NCI-H460 (cell line): ENCODE results near the gene CORO2A. TPM values are rescaled to one million over a fixed set of nuclear protein-coding genes. Genes with fewer than 3 reads are reported as not detected.
"Not testable (repeated sequence)": the region's sequence is repeated elsewhere in the genome, so short reads cannot be mapped to it uniquely, and the experiment has no call there.

Source experiments
- DNase-seq: peaks from one replicate; pipeline ENCODE4 v3.0.0-alpha.2; 2016; ENCODE audit warnings: low read depth; ENCODE audit errors: extremely low read depth
- total RNA-seq: library from RNA; depleted of rRNA; stranded (reverse); fragments of >200 nt; shearing (Covaris generic); gene quantifications from 2 replicates; pipeline ENCODE4 v1.2.3, GENCODE V29; 2014

Gene CORO2A
- total RNA-seq, 1 experiment from 2014 or later: 0.92 TPM

GRCh38 chr9:98191671-98192502 is 550 bp downstream of the CORO2A start:
- DNase-seq: no peak

- no peak for DNase-seq
Measured at GRCh38 chr9:98191181-98191608, 1.2 kb downstream of the CORO2A start.

DNA sequence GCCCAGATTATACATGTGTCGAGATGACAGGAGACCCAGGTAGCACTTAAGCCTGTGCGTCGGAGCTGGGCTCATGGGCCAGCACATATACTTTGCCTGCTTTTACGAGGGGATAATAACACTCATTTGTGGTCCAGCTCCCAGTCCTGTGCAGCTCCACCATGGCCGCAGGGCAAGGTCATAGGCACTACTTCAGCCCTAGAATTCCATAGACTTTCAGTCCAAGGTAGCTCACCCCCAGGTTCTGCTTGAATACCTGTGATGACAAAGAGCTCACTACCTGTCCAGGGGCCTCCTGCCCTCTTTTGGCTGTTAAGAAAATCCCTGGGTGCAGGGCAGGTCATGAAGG is 1.7 kb downstream of the CORO2A start:
- DNase-seq: no peak

DNA sequence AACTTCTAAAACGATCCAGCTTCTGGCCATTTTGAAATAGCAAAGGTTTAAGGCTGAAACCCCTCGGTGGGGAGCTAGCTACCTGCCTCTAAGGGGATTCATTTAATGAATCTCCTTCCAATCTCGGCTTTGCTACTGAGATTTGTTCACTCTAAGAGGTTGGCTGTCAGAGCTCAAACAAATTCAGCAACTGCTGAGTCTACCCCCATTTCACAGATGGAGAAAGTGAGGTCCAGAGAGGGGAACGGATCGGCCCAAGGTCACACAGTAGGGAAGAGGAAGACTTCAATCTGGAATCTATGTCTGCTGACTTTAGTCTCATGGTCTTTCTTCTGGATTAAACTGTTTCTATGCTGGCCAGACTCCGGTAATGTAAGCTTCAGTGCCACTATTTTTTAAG is 3.0 kb downstream of the CORO2A start:
- no peak for DNase-seq

- DNase-seq: no peak
Measured at GRCh38 chr9:98187926-98188325, 4.5 kb downstream of the CORO2A start.

GRCh38 chr9:98186236-98186635 is 6.2 kb downstream of the CORO2A start:
- no peak for DNase-seq

DNA sequence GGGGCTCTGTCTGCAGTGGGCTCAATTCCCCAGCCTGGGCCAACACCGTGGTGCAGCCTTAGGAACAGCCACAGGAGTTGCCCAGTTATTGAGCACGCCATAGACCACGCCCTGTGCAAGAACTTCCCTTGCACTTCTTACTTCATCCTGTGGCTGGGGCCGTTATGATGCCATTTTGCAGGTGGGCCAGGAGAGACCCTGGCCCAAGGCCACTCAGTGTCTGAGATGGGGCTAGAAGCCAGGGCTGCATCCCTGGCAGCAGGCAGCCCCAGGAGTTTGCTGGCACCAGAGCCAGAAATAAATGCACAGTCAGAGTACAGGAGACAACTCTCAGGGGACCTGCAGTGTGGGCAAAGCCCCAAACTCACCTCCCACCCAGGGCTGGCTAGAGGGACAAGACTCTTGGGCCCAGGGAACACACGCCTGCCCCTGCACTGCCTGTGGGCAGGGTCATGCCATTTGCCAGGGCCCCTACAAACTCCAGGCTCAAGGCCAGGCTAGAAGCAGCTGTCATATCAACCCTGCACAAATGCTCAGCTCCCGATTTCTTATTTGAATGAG is 6.7 kb downstream of the CORO2A start:
- DNase-seq: no peak

DNA sequence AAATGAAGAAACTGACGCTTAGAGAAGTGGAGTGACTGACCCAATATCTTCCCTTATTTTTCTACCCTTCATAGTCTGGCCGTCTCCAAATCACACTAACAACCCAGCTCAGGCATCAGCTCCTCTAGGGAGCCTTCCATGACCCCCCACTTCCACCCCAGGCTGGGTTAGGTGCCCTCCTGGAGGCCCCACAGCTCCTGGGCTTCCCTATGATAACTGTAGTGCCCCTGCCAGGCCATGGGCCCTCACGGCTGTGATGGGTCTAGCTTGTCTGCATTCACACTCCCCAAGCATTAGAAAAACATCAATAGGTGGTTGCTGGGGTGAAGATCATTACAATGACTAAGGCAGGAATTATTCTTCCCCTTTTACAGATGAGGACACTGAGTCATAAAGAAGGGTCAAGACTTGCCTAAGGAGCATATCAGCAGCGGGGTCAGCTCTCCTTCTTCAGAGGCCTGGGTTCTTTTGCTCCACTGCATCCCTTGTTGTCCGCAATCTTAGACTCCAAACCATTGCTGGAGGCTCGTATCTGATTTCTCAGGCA is 7.3 kb downstream of the CORO2A start:
- DNase-seq: no peak

- no peak for DNase-seq
Measured at GRCh38 chr9:98184326-98184725, 8.1 kb downstream of the CORO2A start.

- DNase-seq: no peak
Measured at GRCh38 chr9:98182889-98183599, 9.4 kb downstream of the CORO2A start.

DNA sequence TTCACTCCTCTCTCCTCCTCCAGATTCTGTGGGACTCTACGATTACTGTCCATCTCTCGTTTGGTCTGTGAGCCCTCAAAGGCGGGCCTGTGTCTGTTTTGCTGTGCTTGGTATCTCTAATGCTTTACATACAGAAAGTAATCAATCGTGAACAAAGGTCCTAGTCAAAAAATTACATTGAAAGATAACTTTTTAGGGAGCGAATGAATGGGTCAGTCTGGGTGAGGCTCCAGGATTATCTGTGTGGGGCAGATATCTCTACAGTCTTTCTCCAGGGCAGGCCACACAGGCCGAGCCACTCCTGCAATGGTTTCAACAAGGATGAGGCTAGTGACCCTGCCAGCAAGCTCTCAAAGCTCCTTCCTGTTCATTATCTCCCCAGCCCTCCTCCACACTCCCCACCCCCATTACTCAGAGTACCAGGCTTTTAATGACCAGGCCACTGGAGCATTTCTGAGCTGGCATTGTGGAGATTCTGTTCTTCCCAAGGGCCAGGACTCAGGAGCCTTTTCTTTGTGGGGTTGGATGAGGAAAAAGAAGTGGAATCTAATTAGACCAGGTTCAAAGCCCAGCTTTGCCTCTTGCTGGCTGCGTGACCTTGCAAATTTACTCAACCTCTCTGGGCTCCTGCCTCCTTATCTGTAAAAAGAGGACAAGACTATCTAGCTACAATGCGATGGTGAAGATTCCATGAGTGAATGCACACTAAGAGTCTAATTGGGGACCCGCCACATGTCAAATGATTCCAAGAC is 10.2 kb downstream of the CORO2A start:
- DNase-seq: no peak

DNA sequence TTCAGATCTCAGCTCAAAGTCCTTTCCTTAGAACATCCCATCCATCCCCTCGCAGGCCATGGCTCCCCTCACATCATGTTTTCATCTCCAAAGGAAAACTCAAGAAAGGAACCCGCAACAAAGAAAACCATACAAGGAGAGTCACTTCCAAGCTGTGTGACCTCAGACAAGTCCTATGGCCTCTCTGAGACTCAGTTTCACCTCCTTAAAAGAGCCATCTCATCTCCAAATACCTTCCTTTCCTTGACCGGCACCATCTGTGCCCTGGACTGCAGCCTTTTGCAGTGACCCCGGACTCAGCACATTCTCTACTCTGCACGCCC is 10.7 kb downstream of the CORO2A start:
- no peak for DNase-seq

DNA sequence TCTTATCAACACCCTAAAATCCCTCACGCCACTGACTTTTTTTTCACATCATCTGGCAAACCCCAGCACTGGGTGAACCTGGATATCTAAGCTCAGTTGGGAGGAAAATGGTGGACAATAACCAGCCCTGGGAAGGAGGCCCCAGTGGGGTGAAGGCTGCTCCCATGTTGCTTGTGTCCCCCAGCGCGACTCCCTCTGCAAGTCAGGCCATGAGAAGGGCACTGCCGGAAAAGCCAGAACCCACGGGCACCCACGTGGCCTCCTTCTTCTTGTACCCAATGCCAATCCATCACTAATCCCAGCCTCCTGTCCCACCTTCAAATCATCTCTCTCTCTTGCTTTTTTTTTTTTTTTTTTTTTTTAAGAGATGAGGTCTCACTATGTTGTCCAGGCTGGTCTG is 11.4 kb downstream of the CORO2A start:
- DNase-seq: no peak

DNA sequence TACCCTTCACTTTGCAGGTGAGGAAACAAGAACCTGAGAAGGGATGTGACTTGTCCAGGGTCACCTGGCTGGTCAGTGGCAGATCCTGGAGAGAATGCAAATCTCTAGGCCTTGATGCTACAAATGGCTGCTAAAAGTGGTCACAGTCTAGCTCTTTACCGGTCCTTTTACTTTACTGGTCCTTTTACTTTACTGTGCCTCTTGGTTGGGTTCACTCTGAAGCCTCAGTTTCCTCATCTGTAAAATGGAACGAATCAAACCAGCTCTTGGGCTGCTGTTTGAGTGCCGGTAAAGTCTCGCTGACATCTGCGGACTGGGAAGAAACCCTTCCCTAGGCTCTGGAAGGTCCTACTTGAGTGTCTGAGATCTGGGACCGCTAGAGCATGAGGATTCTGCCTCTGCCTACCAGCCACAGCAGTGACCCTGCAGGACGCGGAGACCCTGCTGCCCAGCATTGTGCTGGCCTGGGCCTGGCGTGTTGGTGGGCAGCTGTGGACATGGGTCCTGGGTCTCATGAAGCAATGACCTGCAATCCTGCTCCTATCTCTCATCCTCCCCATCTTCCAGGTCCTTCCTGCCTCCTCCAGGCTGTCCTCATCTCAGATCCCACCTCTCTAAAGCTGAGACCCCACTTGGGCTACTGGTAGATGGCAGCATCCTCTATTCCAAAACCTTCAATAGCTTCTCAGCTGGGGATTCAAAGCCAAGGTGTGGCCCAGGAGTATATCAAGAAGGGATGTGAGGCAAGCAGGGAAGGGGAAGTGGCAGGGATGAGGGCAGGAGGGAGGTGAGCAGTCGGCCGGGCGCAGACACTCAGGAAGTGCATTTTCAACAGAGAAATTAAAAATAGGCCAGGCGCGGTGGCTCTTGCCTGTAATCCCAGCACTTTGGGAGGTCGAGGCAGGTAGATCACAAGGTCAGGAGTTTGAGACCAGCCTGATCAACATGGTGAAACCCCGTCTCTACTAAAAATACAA is 13.3 kb downstream of the CORO2A start:
- no peak for DNase-seq

GRCh38 chr9:98176391-98177259 is 15.8 kb downstream of the CORO2A start:
- no peak for DNase-seq

DNA sequence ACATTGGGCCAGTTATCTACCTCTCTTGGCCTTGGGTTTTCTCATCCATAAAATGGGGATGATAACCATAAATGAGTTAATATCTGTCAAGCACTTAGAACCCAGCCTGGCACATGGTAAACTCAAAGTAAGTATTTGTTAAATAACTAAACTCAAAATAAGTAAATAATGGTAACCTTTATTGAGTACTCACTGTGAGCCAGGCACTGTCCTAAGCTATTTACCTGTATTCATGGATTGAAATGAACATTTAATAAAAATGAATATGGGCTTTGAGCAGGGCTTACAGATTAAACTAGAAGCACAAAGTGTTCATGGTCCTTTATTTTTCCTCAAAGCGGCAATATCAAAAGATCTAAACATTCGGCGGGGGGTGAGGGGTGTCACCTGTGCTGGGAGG is 16.7 kb downstream of the CORO2A start:
- DNase-seq: no peak

GRCh38 chr9:98175028-98175569 is 17.3 kb downstream of the CORO2A start:
- no peak for DNase-seq

DNA sequence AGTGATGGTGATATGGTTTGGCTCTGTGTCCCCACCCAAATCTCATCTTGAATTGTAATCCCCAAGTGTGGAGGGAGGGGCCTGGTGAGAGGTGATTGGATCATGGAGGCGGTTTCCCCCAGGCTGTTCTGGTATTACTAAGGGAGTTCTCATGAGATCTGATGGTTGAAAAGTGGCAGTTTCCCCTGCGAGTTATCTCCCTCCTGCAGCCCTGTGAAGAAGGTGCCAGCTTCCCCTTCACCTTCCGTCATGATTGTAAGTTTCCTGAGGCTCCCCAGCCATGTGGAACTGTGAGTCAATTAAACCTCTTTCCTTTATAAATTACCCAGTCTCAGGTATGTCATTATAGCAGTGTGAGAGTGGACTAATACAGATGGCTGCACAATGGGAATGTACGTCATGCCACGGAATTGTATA is 17.9 kb downstream of the CORO2A start:
- DNase-seq: not testable (repeated sequence)

- DNase-seq: no peak
Measured at GRCh38 chr9:98173181-98173580, 19.3 kb downstream of the CORO2A start.
